Gastrocnemius medialis (tissue), 4 donors: Measurements from ENCODE around the gene MRPS18C. TPM values are rescaled to one million over a fixed set of nuclear protein-coding genes. Genes with fewer than 3 reads are reported as not detected.
"Not testable (repeated sequence)": the region's sequence is repeated elsewhere in the genome, so short reads cannot be mapped to it uniquely, and the experiment has no call there.

ENCODE experiments used
- ATAC-seq, 2 donors: fragments of 150-250 bp; one replicate each; pipeline ENCODE4 v1.9.1; 2016
- DNase-seq, 2 donors: peaks; one replicate each; pipeline ENCODE4 v3.0.0-alpha.2; 2019
- H3K27ac ChIP-seq, 4 donors: fragments of 200-600 bp; sonication (generic); 1 replicate in 1 of 4; 2 replicates in 3 of 4; pipeline ENCODE4 v1.5.1; 2016 to 2018; ENCODE audit warnings: mild to moderate bottlenecking in 2 of 4, moderate library complexity in 1 of 4
- H3K27me3 ChIP-seq, 3 donors: fragments of 200-600 bp; sonication (generic) in 2 of 3; 1 replicate in 1 of 3; 2 replicates in 2 of 3; pipeline versions ENCODE4 v1.5.1 to v1.6.0; 2016 to 2019; ENCODE audit warnings: mild to moderate bottlenecking in 1 of 3, moderate library complexity in 1 of 3
- H3K36me3 ChIP-seq, 2 donors: fragments of 200-600 bp; sonication (generic) in 1 of 2; one replicate each; pipeline ENCODE4 v1.5.1; 2017 to 2018
- H3K4me1 ChIP-seq, 2 donors: fragments of 200-600 bp; sonication (generic) in 1 of 2; one replicate each; pipeline ENCODE4 v1.5.1; 2016 to 2017; ENCODE audit warnings: mild to moderate bottlenecking in 2 of 2
- H3K4me3 ChIP-seq, 4 donors: fragments of 200-600 bp; sonication (generic) in 3 of 4; 1 replicate in 1 of 4; 2 replicates in 3 of 4; pipeline ENCODE4 v1.5.1; 2016 to 2019; ENCODE audit warnings: mild to moderate bottlenecking in 2 of 4
- H3K9me3 ChIP-seq, 3 donors: fragments of 200-600 bp; sonication (generic) in 2 of 3; 1 replicate in 1 of 3; 2 replicates in 2 of 3; pipeline ENCODE4 v1.5.1; 2016 to 2019
- POLR2A ChIP-seq, 2 donors: fragments of 450-650 bp; IDR thresholded peaks; one replicate each; pipeline ENCODE4 v1.6.1; 2017; ENCODE audit warnings: antibody characterized with exemption in 2 of 2, mild to moderate bottlenecking in 2 of 2, moderate library complexity in 2 of 2
- in situ Hi-C, 4 donors: fragments of 200-750 bp; cut with MboI; loops; one replicate each; pipeline versions ENCODE4 v1.15.0 to v1.8.0; 2017; ENCODE audit warnings: low sequenced_read_pairs in 4 of 4
- intact Hi-C: fragments of 100-400 bp; cut with DNase I; formaldehyde crosslinking; loops from one replicate; pipeline ENCODE4 v1.15.1; 2023; ENCODE audit warnings: low total_unique reads
- total RNA-seq, 4 donors: library from RNA; depleted of rRNA; stranded (reverse); fragments of >200 nt; gene quantifications; one replicate each; pipeline versions ENCODE4 v1.1.0 to v1.2.3, GENCODE V29; 2016
- TF ChIP-seq, protein P1 (sequence below), 5 experiments: fragments of 450-650 bp in 3 of 5; fragments of 200-600 bp in 2 of 5; sonication (generic) in 2 of 5; IDR thresholded peaks in 4 of 5; conservative IDR thresholded peaks in 1 of 5; 1 replicate in 4 of 5; 2 replicates in 1 of 5; pipeline ENCODE4 v1.5.1; 2016 to 2019; ENCODE audit warnings: antibody characterized with exemption in 5 of 5, mild to moderate bottlenecking in 3 of 5, moderate library complexity in 3 of 5

The MRPS18C gene
- total RNA-seq, 4 donors from 2014 or later = 22.2 to 57.9 (median 33.8) TPM

DNA sequence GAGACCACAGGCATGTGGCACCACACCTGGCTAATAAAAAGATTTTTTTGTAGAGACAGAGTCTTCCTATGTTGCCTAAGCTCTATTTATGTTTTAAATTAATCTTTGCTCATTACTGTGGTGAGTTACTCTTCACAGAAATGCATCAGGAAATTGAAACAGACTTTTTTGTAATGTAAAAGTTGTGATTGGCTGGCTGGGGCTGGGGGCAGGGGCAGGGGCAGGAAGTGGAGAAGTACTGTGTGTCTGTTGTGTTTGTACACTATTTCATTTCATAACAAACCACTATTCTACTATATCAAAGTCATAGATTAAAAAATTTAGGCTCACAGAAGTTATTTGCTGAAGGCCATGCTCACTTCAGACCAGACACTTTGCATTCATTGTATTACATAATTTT is 48.1 kb downstream of the MRPS18C start:
- intact Hi-C loops (no loop called here), in situ Hi-C loops (loop anchor here in 2 of 4 donors (25.0 kb wide), 1 partner anchor 1008 kb away; no protein-coding TSS in a partner anchor)
- Histone ChIP-seq H3K4me3 (no peak overlapping the region), H3K4me1 (no peaks in the 10 kb centered on the region), H3K9me3 (no peaks in the 10 kb centered on the region), H3K27ac (no peak overlapping the region), H3K27me3 (no peaks in the 10 kb centered on the region), H3K36me3 (no peaks in the 10 kb centered on the region)
- TF ChIP-seq POLR2A (IDR thresholded peaks at IDR 0.05) = no peak
- TF ChIP-seq, protein P1, sequence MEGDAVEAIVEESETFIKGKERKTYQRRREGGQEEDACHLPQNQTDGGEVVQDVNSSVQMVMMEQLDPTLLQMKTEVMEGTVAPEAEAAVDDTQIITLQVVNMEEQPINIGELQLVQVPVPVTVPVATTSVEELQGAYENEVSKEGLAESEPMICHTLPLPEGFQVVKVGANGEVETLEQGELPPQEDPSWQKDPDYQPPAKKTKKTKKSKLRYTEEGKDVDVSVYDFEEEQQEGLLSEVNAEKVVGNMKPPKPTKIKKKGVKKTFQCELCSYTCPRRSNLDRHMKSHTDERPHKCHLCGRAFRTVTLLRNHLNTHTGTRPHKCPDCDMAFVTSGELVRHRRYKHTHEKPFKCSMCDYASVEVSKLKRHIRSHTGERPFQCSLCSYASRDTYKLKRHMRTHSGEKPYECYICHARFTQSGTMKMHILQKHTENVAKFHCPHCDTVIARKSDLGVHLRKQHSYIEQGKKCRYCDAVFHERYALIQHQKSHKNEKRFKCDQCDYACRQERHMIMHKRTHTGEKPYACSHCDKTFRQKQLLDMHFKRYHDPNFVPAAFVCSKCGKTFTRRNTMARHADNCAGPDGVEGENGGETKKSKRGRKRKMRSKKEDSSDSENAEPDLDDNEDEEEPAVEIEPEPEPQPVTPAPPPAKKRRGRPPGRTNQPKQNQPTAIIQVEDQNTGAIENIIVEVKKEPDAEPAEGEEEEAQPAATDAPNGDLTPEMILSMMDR (IDR thresholded peaks at IDR 0.05 in 4 of 5, conservative IDR thresholded peaks at IDR 0.05 in 1 of 5) = no peak
- DNase-seq (no peak), ATAC-seq (no peak)

DNA sequence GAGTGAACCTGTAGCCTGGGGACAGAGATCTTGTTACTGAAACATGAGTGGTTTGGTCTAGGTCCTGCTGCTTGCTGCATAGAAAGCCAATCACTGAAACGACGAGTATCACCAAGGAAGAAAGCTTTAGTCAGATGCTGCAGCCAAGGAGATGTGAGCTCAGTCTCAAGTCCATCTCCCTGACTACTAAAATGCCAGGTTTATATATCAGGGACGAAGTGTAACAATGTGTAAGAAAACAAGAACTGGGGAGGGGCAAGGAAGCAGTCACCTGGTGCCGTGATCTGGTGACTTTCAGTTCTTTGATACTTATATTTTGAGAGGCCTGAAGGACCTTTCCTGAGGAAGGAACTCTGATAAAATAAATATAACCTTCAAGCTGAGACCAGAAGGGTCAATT is 48.6 kb downstream of the MRPS18C start:
- H3K4me3 ChIP-seq = no peak overlapping the region
- in situ Hi-C loops (loop anchor here in 2 of 4 donors (25.0 kb wide), 1 partner anchor 1008 kb away; no protein-coding TSS in a partner anchor), intact Hi-C loops (no loop called here)
- DNase-seq = no peak
- no peaks in the 10 kb centered on the region for H3K4me1 ChIP-seq
- H3K27ac ChIP-seq = no peak overlapping the region
- H3K9me3 ChIP-seq = no peaks in the 10 kb centered on the region
- H3K27me3 ChIP-seq = no peaks in the 10 kb centered on the region
- ATAC-seq = no peak
- TF ChIP-seq, protein P1 (IDR thresholded peaks at IDR 0.05 in 4 of 5, conservative IDR thresholded peaks at IDR 0.05 in 1 of 5) = no peak
- TF ChIP-seq POLR2A (IDR thresholded peaks at IDR 0.05) = no peak
- H3K36me3 ChIP-seq = no peaks in the 10 kb centered on the region

DNA sequence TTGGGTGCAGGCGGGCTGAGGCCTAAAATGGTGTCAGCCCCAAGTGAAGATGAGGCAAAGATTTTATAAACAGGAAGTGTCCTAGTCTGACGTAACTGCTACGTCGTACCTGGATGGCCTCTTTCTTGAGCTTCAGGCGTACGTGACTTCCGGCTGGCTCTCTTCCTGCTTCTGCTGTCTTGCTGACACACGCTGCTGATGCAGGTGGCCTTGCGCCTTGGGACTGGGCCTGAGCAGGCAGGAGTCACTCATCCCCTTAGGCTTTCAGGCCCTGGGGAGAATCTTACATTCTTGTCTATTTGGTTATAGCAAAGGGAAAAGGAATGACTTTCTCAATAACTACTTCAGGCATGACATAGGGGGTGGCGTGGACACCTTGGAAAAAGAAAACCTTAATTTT is 49.1 kb downstream of the MRPS18C start:
- H3K36me3 ChIP-seq = no peaks in the 10 kb centered on the region
- in situ Hi-C loops (loop anchor here in 2 of 4 donors (25.0 kb wide), 1 partner anchor 1007 kb away; no protein-coding TSS in a partner anchor), intact Hi-C loops (no loop called here)
- no peak for ATAC-seq
- H3K4me3 ChIP-seq = no peak overlapping the region
- no peaks in the 10 kb centered on the region for H3K27me3 ChIP-seq
- DNase-seq = no peak
- no peaks in the 10 kb centered on the region for H3K4me1 ChIP-seq
- TF ChIP-seq, protein P1 (IDR thresholded peaks at IDR 0.05 in 4 of 5, conservative IDR thresholded peaks at IDR 0.05 in 1 of 5) = no peak
- TF ChIP-seq POLR2A (IDR thresholded peaks at IDR 0.05) = no peak
- no peak overlapping the region for H3K27ac ChIP-seq
- H3K9me3 ChIP-seq = no peaks in the 10 kb centered on the region

DNA sequence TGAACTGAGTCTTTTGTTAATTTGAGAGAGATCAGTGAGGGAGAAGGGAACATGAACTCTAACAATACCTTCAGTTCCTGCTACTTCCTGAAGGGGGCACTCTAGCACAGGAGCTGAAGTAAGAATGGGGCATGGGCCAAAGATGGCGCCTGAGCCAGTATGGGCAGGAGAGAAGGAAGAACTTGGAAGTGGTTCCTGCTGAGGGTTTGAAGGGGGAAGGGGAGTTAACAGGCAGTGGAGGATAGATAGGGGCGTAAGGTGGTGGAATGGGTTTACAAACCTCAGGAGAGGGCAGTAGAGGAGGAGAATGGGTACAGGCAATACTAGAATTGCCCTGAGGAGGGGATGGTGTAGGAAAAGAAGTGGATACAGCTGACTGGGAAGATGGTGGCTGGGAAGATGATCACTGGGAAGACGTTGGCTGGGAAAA is 53.3 kb downstream of the MRPS18C start:
- TF ChIP-seq, protein P1 (IDR thresholded peaks at IDR 0.05 in 4 of 5, conservative IDR thresholded peaks at IDR 0.05 in 1 of 5) = peak; percentile 83 to 91 (median 89)
- H3K9me3 ChIP-seq, H3K36me3 ChIP-seq, H3K4me1 ChIP-seq, H3K4me3 ChIP-seq, H3K27ac ChIP-seq, H3K27me3 ChIP-seq: not testable (repeated sequence)
- intact Hi-C loops = loop anchor here (1.0 to 2.0 kb wide), 3 partner anchors 26 to 131 kb away; no protein-coding TSS in a partner anchor
- in situ Hi-C loops = loop anchor here in 2 of 4 donors (25.0 kb wide), 1 partner anchor 1003 kb away; no protein-coding TSS in a partner anchor
- DNase-seq (peak; percentile 35 to 56), ATAC-seq (peak in 1 of 2 donors; percentile 70)

DNA sequence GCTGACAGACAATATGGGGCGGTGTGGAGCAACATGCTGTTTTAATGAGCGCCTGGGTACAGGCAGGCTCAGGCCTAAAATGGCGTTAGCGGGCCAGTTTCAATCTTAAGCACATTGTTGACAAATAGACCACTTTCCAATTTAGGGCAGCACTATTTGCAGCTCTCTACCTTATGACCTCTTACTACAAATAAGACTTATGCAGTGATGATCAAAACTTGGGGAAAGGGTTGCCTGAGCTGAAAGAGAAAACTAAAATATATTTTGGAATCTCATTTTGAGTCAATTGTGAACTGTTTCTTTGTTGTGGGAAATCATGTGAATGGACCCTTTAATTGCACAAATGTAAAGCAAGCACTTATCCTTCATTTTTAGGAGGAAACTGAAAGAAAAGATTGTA is 54.6 kb downstream of the MRPS18C start:
- in situ Hi-C loops = loop anchor here (5.0 to 25.0 kb wide), 3 partner anchors 127 to 1002 kb away; no protein-coding TSS in a partner anchor
- Histone ChIP-seq H3K27ac (no peak overlapping the region), H3K4me3 (no peak overlapping the region), H3K36me3 (no peaks in the 10 kb centered on the region), H3K4me1 (no peaks in the 10 kb centered on the region), H3K27me3 (no peaks in the 10 kb centered on the region), H3K9me3 (no peaks in the 10 kb centered on the region)
- TF ChIP-seq, protein P1 (IDR thresholded peaks at IDR 0.05 in 4 of 5, conservative IDR thresholded peaks at IDR 0.05 in 1 of 5) = no peak
- TF ChIP-seq POLR2A (IDR thresholded peaks at IDR 0.05) = no peak
- ATAC-seq (no peak), DNase-seq (no peak)
- intact Hi-C loops = no loop called here
